HUES48 (cell line): ENCODE data around the gene KCNK18.
A peak's percentile ranks its signal among the peaks of the same experiment; 100 is the strongest.

Experiments used
- H3K27ac ChIP-seq: one replicate; pipeline ENCODE4 v1.7.0; 2013; ENCODE audit warnings: low read depth, low read length, inconsistent platforms
- H3K27me3 ChIP-seq: 2 replicates; pipeline ENCODE4 v1.6.1; 2013; ENCODE audit warnings: mild to moderate bottlenecking, low read length; ENCODE audit not compliant: control insufficient read depth, insufficient read depth
- H3K36me3 ChIP-seq: 2 replicates; pipeline ENCODE4 v1.6.1; 2013; ENCODE audit warnings: low read length; ENCODE audit not compliant: control insufficient read depth, insufficient read depth
- H3K4me1 ChIP-seq: 2 replicates; pipeline ENCODE4 v1.6.1; 2013; ENCODE audit warnings: mild to moderate bottlenecking, low read length; ENCODE audit not compliant: control insufficient read depth, insufficient read depth
- H3K4me3 ChIP-seq: 2 replicates; pipeline ENCODE4 v1.5.1; 2013; ENCODE audit warnings: mild to moderate bottlenecking, low read depth, low read length
- H3K9ac ChIP-seq: 2 replicates; pipeline ENCODE4 v1.6.1; 2013; ENCODE audit warnings: mild to moderate bottlenecking, low read depth, low read length, moderate library complexity
- H3K9me3 ChIP-seq: 2 replicates; pipeline ENCODE4 v1.6.1; 2013; ENCODE audit warnings: low read length; ENCODE audit not compliant: control insufficient read depth, insufficient read depth

Gene KCNK18

DNA sequence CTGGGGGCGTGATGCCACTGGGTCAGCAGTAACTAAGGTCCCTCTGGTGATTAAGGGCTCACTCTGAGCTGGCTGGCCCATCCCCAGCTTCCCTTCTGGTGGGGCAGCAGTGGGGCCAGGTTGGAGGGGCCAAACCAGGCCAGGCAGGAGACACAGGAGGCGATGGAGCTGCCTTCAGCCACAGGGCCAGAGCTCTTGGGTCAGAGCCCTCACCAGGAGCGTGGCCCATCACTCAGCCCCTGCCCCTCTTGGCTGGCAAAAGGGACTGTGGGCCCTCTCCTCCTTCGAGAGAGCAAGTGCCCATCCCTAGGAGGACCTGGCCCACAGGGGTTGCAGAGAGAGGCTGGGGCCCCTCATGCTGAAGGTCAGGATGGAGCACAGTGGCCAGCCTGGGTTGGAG is 4.5 kb downstream of the KCNK18 start:
- no peaks in the 10 kb centered on the region for H3K9me3 ChIP-seq
- no peak overlapping the region for H3K27ac ChIP-seq
- H3K36me3 ChIP-seq = no peaks in the 10 kb centered on the region
- no peaks in the 10 kb centered on the region for H3K27me3 ChIP-seq
- H3K4me3 ChIP-seq = no peak overlapping the region
- H3K9ac ChIP-seq = no peak overlapping the region
- H3K4me1 ChIP-seq = no peaks in the 10 kb centered on the region

DNA sequence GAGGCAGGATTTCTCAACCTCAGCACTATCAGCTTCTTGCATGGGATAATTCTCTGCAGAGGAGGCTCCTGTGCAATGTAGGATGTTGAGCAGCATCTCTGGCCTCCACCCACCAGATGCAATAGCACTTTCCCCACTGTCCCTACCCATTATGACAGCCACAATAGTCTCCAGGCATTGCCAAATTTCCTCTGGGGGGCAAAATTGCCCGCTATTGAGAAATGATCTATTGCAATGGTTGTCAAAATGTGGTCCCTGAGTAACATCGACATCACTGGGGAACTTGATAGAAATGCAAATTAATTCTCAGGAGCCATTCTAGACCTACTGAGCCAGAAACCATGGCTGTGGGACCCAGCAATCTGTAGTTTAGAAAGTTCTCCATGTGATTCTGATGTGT is 7.0 kb downstream of the KCNK18 start:
- no peaks in the 10 kb centered on the region for H3K27me3 ChIP-seq
- H3K4me1 ChIP-seq = no peaks in the 10 kb centered on the region
- H3K4me3 ChIP-seq = no peak overlapping the region
- no peaks in the 10 kb centered on the region for H3K36me3 ChIP-seq
- no peak overlapping the region for H3K9ac ChIP-seq
- H3K9me3 ChIP-seq = no peaks in the 10 kb centered on the region
- H3K27ac ChIP-seq = no peak overlapping the region

DNA sequence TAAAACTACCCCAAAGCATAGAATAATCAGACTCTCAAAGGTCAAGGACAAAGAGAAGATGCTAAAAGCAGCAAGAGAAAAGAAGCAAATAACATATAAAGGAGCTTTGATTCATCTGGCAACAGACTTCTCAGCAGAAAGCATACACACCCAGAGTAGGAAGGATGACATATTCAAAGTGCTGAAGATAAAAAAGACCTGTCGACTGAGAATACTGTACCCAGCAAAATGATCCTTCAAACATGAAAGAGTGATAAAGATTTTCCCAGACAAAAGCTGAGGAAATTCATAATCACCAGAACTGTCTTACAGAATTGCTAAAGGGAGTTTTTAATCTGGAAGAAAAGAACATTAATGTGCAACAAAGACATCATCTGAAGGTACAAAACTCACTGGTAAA is 14.9 kb downstream of the KCNK18 start:
- Histone ChIP-seq H3K9ac (no peak overlapping the region), H3K27ac (no peak overlapping the region)

DNA sequence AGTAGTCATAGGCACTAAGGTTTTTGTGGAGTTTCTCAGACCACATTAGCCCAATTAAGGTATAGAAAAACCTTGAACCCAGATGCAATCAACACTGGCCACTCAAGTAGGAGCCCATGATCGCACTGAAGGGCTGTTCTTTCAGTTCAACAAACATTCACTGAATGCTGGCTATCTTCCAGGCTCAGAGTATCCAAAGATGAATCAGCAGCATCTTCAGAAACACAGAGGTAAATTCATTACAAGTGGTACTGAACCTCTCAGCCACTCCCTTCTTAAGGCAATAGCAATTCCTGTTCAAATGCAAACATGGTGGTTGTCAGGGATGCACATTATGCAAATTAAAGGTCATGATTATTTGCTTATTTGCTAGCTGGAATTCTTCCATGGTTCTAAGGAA is 17.1 kb downstream of the KCNK18 start:
- Histone ChIP-seq H3K36me3 (no peaks in the 10 kb centered on the region), H3K4me3 (no peak overlapping the region), H3K9me3 (no peaks in the 10 kb centered on the region), H3K9ac (no peak overlapping the region), H3K27ac (no peak overlapping the region), H3K27me3 (peaks cover 38% of the 10 kb centered on the region), H3K4me1 (no peaks in the 10 kb centered on the region)

More for the DNA sequence above, 14.9 kb downstream of the KCNK18 start:
- Histone ChIP-seq H3K9me3 (no peaks in the 10 kb centered on the region), H3K36me3 (no peaks in the 10 kb centered on the region), H3K4me3 (no peak overlapping the region), H3K4me1 (no peaks in the 10 kb centered on the region), H3K27me3 (peaks cover 25% of the 10 kb centered on the region)

DNA sequence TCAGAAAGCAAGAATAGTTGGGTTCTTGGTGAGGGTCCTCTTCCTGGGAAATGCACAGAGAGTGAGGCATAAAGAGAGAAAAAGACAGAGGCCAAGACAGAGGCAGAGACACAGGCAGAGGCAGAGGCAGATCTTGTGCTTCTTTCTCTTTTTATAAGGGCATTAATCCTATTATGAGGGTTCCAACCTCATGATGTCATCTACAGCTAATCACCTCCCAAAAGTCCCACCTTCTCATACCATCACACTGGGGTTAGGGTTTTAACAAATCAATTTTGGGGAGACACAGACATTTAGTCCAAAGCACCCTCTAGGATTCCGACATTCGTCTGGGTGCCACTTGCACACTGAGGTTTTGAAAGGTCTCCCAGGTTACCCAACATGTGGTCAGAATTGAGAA is 17.8 kb downstream of the KCNK18 start:
- no peaks in the 10 kb centered on the region for H3K36me3 ChIP-seq
- H3K27ac ChIP-seq = no peak overlapping the region
- no peak overlapping the region for H3K4me3 ChIP-seq
- peaks cover 38% of the 10 kb centered on the region for H3K27me3 ChIP-seq
- no peak overlapping the region for H3K9ac ChIP-seq
- no peaks in the 10 kb centered on the region for H3K9me3 ChIP-seq
- no peaks in the 10 kb centered on the region for H3K4me1 ChIP-seq

DNA sequence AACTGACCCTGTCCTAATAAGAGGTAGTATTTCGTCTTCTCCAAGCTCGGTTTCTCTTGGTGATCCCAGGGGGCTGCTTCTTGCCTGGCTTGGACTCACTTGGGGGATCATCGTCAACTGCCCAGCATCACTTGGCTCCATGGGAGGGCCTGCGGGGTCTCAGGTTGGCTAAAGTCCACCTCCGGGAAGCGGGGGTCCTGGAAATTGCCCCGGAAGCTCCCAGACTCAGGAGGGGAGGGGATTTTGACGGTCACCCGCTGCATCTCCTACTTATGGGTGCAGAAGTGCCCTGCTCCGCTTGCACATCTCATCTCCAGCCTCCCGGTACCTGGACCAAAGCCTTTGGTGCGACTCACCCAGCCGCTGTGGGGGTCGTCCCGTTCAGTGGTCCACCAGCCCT is 18.7 kb downstream of the KCNK18 start:
- Histone ChIP-seq H3K27ac (no peak overlapping the region), H3K9ac (no peak overlapping the region), H3K4me3 (no peak overlapping the region)

DNA sequence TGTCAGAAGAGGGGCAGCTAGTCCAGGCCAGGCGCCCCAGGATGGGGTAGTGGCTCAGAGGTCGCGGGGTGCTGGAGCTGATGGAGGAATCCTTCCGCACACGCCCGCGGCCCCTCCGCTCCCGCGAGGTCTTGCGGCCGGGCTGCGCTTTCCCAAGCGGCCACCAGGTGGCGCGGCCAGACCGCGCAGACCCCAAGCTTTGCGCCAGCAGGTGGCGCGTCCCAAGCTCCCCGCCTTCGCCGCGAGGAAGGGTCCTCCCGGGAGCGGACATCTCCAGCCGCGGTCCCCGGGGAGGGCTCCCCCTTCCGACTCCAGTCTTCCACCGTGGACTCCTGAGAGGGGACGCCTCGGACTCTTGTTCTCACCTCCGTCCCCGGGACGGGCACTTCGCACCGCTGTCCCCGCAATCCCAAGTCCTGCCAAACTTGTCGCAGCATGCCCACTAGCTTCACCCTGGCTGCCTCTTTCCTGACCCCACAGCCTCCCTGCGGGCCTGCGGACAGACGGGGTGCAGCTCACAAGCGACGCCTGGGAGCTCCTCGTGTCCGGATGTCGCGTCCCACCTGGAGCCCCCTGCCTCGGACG is 19.4 kb downstream of the KCNK18 start:
- Histone ChIP-seq H3K9ac (no peak overlapping the region), H3K27me3 (peaks cover 38% of the 10 kb centered on the region), H3K4me1 (no peaks in the 10 kb centered on the region), H3K27ac (no peak overlapping the region), H3K9me3 (no peaks in the 10 kb centered on the region), H3K4me3 (peak overlapping the region; percentile 65), H3K36me3 (no peaks in the 10 kb centered on the region)

More for the DNA sequence above, 18.7 kb downstream of the KCNK18 start:
- Histone ChIP-seq H3K27me3 (peaks cover 38% of the 10 kb centered on the region), H3K36me3 (no peaks in the 10 kb centered on the region), H3K4me1 (no peaks in the 10 kb centered on the region), H3K9me3 (no peaks in the 10 kb centered on the region)

DNA sequence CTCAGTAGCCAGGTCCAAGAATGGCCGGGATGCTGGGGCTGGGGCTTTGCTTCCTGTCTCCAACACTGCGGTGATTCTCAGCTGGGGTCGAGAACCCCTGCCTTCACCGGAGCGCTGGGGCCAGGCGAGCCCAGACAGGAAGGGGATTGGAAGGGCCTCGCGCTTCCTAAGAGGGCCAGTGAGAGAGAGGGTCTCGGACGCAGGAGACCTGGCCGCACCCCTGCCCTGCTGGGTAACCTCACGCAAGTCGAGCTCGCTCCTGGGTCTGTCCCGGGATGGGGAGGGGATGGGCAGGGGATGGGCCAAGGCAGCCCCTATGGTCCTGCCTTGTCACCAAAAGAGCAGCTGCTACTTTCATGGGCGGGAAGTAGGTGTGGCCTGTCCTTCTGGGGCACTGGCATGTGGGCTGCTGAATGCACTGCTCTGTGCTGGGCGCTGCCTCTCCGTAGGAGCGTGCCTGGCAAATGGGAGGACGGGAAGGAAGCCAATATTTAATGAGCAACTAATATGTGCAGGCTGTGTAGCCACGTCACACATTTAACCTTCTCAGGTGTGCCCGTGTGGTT is 20.0 kb downstream of the KCNK18 start:
- Histone ChIP-seq H3K9me3 (no peaks in the 10 kb centered on the region), H3K27ac (no peak overlapping the region), H3K36me3 (no peaks in the 10 kb centered on the region), H3K4me3 (peak overlapping the region; percentile 65), H3K4me1 (no peaks in the 10 kb centered on the region), H3K27me3 (peaks cover 38% of the 10 kb centered on the region), H3K9ac (no peak overlapping the region)

DNA sequence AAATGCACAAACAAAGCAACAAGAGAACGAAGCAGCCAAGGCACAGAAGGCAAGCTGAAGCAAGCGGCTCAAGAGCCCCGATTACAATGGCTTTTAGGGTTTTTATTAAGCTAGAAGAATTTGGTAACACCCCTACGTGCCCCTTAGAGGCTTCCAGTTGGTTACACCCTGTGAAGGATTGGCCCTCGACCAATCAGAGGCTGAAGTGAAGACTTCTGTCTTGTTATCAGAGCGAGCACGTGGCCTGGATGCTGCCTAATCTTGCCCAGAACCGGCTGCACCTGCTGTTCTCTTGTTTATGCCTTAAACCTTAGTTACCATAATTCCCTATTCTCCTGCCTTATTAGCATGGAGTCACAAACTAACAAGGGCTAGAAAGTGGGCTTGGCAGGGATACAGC is 21.4 kb downstream of the KCNK18 start:
- Histone ChIP-seq H3K27me3 (peaks cover 38% of the 10 kb centered on the region), H3K9me3 (no peaks in the 10 kb centered on the region), H3K9ac (no peak overlapping the region), H3K36me3 (no peaks in the 10 kb centered on the region), H3K4me1 (no peaks in the 10 kb centered on the region), H3K4me3 (no peak overlapping the region), H3K27ac (no peak overlapping the region)

DNA sequence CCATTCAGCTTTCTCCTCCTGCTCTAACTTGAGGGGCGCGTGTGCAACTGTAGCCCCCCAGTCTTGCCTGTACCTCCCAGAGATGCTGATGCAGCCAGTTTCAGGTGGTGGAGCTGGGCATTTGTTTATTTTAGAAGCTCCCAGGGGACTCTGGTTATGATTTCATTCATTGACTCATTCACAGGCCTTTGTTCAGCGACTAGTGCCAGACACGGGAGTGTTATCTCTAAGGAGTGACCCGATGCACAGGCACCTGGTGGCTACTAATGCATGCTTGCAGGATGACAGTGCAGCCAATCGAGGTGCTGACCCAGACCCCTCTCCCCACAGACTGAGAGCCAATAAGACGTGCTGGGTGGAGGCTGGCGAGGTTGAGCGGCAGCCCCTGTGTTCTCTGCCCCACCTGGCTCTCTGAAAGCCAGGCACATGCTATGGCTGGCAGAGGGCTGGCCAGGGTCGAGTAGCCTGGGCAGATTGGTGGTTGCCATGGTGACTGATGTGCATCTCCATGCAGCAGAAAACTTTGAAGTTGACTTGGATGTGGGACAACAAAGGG is 23.9 kb downstream of the KCNK18 start:
- Histone ChIP-seq H3K9ac (no peak overlapping the region), H3K4me3 (no peak overlapping the region), H3K36me3 (no peaks in the 10 kb centered on the region), H3K27me3 (peaks cover 21% of the 10 kb centered on the region), H3K4me1 (no peaks in the 10 kb centered on the region), H3K9me3 (no peaks in the 10 kb centered on the region), H3K27ac (no peak overlapping the region)

DNA sequence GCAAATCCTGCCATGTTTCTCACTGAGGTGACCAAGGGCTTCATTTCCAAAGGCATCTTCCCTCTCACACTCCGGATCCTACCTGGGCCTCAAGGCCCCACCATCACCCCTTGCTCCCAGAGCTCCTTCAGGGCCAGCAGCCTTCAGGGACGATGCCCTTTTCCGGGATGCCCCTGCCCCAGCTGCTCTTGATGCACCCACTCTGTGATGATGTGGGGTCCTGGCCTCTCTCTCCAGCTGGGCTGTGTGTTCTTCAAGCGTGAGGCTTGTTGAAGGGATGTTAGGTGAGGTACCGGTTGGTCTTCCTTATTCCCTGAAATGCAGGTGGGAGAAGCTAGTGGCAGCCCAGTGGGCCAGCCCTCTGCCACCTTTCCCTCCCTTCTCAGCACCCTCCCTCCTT is 25.3 kb downstream of the KCNK18 start:
- Histone ChIP-seq H3K27ac (no peak overlapping the region), H3K36me3 (no peaks in the 10 kb centered on the region), H3K4me1 (no peaks in the 10 kb centered on the region), H3K4me3 (no peak overlapping the region), H3K9ac (no peak overlapping the region), H3K27me3 (peaks cover 9% of the 10 kb centered on the region), H3K9me3 (no peaks in the 10 kb centered on the region)
